ENCODE results near the gene CNP.
"Not testable (repeated sequence)": the region's sequence is repeated elsewhere in the genome, so short reads cannot be mapped to it uniquely, and the experiment has no call there.

The CNP gene

DNA sequence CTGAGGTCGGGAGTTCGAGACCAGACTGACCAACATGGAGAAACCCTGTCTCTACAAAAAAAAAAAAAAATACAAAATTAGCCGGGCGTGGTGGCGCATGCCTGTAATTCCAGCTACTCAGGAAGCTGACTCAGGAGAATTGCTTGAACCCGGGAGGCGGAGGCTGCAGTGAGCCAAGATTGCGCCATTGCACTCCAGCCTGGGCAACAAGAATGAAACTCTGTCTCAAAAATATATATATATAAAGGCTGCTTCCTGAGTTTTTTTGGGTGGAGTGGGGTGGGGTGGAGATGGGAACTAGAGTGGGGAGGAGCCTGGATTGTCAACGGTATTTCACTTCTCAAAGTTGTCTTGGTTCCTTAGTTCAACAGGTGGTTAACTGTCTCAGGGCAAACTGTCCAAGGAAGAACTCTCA is 43.7 kb downstream of the CNP start:
- DNase-seq: not testable (repeated sequence)

DNA sequence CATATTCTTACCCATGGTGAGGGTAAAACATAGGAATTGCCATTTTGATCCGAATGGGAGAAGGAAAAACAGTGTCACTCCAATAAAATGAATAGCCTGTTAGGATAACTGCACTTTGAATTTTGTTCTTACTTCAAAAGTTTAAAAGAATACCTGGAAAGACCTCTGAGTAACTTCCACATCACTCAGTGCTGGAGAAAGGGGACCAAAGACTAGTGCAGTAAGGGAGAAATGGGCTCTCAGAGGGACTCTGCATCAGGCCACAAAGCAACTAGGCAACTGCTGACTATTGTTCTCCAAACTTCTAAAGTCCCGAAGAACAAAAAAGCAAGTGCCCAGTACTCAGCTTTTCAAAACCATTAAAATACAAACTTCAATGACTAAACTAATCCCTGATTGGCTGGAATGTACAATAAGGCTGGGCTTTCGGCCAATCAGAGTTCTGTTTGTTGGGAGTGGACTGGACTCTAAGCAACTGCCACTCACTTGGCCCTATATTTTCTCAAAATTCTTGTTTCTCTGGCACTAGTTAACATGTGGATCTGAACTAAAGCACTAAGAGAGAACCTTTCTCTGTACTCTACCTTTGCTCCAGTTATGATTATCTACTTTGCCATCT is 44.4 kb downstream of the CNP start:
- DNase-seq: no peak

DNA sequence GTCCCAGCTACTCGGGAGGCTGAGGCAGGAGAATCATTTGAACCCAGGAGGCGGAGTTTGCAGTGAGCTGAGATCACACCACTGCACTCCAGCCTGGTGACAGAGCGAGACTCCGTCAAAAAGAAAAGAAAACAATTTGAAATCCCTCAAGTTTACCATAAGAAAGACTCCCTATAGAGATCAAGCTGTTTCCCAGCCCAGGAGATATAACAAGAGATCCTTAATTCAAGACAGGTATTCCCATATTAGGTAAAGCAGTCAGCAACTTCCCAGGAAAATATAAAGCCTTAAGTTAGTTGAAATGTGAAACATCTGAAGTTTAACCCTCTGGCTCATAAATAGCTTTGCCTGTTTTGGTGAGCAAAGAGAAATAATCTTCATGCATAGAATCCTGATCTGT is 45.8 kb downstream of the CNP start:
- not testable (repeated sequence) for DNase-seq

DNA sequence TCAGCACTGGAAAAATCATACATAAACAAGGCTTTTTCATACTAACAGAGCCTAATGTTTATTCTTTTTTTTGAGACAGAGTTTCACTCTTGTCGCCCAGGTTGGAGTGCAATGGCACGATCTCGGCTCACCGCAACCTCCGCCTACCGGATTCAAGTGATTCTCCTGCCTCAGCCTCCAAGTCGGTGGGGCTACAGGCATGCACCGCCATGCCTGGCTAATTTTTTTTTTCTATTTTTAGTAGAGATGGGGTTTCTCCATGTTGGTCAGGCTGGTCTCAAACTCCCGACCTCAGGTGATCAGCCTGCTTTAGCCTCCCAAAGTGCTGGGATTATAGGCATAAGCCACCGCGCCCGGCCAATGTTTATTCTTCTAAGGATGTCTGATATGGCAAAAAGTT is 47.1 kb downstream of the CNP start:
- DNase-seq: not testable (repeated sequence)

DNA sequence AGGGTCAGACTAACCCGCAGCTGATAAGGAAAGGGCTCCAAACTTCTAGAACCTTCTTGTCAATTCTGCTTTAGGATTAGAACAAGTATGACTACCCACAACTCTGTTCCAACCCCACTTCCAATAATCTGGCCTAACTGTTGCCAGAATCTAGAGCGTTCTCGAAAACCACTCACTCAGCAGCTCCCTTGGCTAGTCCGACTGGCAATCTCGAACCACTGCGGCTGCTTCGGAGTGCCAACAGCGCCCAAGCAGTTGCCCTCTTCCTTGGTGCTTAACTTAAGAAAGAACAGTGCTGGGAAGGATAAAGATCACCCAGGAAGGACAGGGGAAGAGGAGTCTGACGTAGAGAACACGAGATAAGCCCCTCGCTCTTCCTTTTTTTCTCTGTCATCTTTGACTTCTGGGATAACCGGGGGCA is 49.8 kb downstream of the CNP start:
- no peak for DNase-seq

DNA sequence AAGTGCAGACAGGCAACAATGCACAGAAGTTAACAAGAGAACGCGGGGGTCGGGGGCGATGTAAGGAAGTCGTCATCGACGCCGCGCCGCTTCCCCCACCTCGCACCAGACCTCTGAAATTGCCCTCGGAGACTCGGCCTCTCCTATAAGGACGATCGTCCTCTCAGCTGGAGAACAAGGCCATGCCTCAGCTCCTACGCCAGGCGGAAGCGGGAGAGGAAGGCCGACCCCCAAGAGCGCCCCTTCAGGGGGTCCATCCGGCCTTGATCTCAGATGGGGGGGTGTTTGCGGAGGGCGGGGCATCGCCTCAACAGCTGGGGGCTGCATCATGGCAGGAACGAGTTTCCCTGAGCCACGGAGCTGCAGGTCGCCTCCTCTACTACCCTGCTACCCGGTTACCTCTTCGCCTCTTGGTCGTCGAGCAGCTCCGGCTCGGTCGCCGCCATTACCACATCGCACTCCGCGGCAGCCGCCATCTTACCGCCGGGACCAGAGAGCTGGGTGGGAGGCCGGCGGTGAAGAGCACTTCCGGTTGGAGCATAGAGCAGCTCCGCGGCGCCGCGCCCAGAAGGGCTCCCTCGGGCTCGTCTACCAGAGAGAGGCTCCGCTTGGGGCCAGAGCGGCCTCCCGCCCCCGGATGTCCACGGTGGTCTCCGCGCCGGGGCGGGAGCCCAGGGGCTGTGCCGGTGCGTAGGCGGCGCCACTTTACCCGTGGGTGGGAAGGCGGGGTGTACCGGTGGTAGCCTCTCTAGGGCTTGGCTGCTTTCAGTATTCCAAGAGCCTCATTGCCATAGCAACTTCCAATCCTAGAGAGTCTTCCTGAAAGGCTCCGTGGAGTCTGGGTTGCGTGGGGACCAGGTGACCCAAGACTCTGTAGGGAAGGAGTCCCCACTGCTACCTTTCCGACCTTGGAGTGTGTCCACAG is 50.6 kb downstream of the CNP start, which contains the start of gene DNAJC7:
Gene DNAJC7, minus strand, starts transcription at position 499 of the 925 bp plus-strand sequence. Its CDS starts 23 bp downstream, at position 476.
- peak; percentile 79 for DNase-seq

DNA sequence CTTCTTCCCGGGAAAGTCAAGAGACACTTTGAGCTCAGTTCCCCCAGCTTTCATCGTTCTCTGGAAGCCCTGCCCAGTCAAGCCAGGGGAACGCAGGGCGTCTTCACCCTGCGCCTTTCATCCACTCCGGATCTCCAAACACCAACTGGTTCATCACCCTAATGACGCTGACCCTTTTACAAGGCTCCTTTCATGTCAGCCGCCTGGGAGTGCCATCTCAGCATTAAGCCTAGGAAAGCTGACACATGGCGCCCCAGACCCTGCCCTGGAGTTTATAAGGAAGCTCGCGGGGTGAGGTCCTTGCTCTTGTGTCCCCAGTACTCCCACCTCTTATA is 51.2 kb downstream of the CNP start:
- no peak for DNase-seq

DNA sequence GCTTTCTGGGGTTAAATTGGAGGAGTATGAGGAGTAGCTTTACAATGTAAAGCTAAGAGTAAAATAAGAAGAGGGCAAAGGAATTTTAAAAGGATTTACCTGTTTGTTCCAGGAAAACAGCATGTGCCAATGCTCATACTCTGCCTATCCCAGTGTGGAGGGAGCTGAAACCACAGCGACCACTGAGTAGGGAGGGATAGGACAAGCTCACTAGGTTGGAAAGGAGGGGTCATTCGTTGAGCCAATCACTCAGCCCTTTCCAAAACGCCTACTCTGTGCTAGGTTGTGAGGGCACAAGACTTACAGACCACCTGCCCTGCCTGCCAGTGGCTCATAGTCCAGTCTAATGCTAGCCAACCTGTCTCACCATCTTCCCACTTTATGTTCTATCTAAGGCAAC is 51.7 kb downstream of the CNP start:
- no peak for DNase-seq

DNA sequence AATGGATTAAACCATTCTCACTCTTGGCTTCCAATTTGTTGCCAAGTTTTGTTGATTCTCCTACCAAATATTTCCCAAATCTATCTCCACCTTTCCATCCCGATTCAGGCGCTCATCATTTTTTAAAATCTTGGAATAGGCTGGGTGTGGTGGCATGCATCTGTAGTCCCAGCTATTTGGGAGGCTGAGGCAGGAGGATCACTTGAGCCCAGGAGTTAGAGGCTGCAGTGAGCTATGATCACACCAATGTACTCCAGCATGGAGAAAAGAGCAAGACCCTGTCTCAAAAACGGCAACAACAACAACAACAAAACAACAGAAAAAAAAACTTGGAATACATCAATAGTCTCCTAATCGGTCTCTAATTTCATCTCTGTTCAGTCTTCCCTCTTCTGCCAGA is 52.4 kb downstream of the CNP start:
- DNase-seq: no peak

DNA sequence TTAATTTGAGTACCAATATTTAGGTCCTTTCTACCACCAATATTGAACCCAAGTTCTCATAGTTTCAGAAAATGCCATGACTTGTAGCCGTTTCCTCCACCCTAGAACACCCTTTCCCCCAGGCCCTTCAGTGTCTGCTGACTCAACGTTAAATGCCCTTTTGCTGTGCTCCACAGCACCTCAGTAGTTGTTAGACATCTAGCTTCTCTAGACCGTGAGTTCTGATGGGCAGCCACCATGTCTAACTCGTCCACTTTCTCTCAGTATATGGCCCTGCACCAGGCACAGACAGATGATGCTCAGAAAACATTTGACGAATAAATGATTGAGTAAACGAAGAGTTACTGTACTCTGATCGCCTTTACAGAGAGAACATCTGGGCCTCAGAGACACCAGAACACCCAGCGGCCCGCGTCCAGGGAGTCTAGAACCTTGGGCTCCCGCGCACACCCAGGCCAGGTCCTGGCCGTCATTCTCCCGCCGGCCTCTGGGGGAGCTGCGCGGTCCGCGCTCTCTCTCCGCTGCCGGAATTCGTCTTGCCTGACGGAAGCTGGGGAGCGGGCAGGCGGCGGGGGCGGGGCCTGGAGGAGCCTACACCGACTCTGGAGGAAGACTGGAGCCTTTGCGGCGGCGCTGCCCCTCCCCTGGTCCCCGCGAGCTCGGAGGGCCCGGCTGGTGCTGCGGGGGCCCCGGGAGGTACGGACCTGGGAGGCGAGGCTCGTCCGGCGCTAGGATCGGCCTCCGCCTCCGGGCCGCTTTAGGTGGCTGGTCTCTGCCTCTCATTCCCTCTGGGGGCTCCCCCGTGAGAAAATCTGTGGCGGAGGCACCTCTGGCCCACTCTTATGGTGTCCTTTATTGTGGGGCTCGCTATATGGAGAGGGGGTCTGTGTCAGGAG is 53.2 kb downstream of the CNP start, which contains the start of gene NKIRAS2:
Gene NKIRAS2, plus strand, starts transcription at position 582 of the 896 bp plus-strand sequence. CDS start 1,488 bp downstream, outside the sequence.
- peak; percentile 88 for DNase-seq

DNA sequence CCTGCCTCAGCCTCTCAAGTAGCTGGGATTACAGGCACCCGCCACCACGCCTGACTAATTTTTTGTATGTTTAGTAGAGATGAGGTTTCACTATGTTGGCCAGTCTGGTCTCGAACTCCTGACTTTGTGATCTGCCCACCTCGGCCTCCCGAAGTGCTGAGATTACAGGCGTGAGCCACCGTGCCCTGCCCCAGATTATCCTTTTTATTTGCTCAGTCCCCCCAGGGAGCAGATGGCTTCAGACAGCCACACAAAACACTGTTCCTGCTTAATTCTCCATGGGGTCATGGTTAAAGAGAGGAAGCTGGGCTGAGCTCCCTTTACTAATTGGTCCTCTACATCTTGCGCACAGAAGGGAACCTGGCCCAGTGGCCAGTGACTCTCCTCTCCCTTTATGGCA is 54.2 kb downstream of the CNP start:
- DNase-seq: not testable (repeated sequence)

DNA sequence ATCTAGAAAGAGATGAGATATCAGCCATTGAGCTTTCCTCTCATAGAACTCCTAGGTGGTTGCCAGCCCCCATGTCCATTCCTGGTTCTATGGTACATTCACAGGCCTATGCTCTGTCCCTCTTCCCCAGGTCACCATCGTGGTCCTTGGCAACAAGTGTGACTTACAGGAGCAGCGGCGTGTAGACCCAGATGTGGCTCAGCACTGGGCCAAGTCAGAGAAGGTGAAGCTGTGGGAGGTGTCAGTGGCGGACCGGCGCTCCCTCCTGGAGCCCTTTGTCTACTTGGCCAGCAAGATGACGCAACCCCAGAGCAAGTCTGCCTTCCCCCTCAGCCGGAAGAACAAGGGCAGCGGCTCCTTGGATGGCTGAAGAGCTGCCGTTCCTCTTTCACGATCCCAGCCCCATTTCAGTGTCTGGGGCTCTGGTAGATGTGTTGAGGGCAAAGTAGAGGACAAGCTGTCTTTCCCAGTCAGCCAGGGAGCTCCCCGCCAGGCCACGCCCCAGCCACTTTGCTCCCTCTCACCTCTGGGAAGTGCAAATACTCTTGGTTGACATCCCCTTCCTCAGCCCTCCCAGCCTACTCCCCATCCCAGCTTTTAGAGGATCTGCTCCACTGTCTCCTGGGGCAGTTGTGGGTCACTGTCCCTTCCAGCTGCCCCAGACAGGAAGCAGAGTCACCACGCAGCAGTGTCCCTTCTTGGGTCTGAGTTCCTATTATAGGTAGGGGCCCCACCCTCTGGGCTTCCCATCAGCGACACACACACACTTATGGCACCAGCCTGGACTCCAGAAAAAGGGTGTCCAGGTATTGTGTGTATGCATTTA is 57.1 kb downstream of the CNP start:
- no peak for DNase-seq

DNA sequence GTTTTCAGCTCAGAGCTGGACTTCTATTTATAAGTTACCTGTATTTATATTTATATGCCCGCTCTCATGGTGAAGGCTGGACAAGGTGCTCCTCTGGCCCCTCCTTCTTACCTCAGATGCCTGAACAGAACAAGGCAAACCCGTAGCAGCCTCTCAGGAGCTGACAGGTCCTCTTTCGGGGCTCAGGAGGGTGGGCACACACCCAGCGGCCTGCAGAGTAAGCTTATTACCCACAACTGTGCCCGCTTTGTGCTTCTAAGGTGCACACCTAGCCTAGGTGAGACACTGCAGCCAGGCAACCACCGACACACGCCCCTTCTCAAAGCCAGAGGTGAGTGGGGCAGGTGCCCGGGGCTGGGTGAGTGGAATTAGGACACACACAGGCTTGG is 58.6 kb downstream of the CNP start:
- no peak for DNase-seq

DNA sequence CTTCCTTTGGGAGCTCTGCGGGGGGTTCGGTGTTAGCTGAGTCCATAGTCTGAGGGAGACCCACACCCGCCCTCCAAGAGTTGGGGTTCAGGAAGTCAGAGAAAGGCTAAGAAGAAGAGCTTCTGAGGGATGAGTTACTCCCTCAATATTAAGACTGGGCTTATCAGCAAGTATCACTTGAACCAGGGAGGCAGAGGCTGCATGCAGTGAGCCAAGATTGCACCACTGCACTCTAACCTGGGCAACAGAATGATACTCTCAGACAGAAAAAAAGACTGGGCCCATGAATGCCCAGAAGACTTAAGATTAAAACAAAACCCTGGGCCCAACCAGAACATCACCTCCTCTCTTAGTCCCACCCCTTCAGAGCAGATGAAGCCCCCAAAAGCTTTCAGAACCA is 59.3 kb downstream of the CNP start:
- DNase-seq: no peak

DNA sequence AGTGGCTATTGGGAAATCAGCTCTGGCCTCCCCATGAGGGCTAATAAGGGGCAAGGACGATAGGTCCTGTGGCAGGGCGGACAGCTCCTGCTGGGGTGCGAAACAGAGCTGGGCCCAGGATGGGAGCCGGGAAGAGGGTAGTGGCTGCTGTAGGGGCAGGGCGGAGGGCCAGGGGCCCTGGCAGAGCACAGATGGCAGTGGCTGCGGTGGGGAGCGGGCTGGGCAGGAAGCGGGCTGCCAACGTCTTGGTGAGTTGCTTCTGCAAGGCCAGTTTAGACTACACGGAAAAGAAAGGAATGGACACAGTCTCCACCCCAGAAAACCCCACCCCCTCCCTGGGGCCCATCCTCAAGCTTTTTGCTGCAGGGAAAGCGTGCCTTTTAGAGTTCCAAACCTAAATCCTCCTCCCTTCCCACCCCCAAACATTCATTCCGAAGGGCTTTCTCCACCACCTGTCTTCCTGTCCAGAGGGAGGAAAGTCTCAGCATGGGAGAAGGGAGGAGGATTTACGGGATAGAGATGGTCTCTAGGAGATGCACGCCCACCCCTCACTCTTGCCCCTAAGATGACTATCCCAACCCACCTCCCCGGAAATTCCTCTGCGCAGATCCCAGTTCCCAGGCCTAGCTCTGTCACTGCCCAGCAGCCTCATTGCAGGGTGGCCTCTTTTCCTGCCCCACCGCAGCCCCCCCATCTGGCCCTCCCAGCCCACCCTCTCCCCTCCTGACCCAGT is 60.4 kb downstream of the CNP start:
- no peak for DNase-seq

Measured in 8988T (cell line).